Stimulated activated CD4-positive, alpha-beta T cell treated with anti-CD3 and anti-CD28 coated beads, Interleukin-12 subunit alpha, Interleukin-12 subunit beta, amount 100 ng/mL, for 48 hours (primary cell): Measurements from ENCODE around the gene SEMA3B.

Source experiments
- DNase-seq, 3 donors: peaks; one replicate each; pipeline ENCODE4 v3.0.0-alpha.2; 2020; ENCODE audit warnings: low read depth in 2 of 3, low spot score in 1 of 3

The SEMA3B gene

DNA sequence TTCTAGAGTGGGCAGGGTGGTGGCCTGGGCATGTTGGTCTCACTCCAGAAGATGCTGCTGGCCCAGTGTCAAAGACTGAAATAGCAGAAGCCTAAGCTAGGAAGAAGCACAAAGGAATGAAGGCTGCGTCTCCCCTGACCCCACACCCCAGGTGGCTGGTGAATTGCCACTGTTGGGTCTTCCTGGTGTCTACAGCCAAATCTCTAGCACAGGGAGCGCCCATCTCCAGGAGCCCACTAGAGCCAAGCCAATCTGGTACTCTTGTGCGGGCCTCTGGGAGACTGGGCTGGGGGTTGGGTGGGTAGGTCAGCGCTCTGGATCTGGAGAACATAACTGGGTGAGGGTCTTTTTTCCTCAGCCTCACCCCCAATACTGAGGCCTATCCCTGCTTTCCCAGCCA lies 58.2 kb downstream of the SEMA3B start:
- DNase-seq, result no peak
